ENCODE data around the gene CXCR6.

The CXCR6 gene

DNA sequence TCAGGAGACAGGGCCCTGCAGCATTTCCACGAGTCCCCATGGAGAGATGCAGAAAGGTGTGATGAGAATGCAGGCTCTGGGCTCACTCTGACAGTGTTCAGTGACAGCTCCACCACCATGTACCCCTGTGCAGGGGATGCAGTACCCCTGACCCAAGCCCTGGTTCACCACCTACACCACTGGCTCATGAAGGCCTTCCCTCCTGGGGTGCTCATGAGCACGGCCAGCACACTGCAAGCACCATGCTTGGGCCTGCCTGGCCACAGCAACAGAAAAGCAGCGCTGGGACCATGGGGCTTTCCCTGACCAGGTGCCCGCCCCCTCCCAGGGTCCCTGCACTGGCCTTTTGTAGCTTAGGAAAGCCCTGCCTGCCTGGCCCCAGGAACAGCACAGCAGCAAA is 6.2 kb downstream of the CXCR6 start:
- no peak for DNase-seq

- no peak for DNase-seq
These were observed 6.9 kb downstream of the CXCR6 start for GRCh38 chr3:45950131-45950530.

- no peak for DNase-seq
These were observed 7.7 kb downstream of the CXCR6 start for GRCh38 chr3:45950686-45951600.

DNA sequence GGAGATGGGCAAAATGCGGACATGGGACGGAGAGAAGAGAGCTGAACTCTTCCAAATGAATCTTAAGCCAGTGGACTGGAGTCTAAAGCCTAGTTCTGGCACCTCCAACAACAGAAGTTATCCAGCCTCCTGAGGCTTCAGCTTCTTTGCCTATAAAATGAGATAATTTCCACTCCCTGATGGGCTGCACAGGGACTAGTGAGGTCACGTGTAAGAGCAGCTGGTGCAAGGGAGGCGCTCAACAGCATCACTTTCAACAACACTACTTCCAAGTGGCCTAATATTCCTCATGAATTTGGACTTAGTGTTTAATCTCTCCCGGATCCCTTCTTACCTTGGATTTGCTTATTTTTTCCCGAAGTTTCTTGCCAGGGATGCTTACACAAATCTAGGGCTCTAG is 8.7 kb downstream of the CXCR6 start:
- DNase-seq = peak; percentile 0

- no peak for DNase-seq
These were observed 9.2 kb downstream of the CXCR6 start for GRCh38 chr3:45952456-45952855.

DNA sequence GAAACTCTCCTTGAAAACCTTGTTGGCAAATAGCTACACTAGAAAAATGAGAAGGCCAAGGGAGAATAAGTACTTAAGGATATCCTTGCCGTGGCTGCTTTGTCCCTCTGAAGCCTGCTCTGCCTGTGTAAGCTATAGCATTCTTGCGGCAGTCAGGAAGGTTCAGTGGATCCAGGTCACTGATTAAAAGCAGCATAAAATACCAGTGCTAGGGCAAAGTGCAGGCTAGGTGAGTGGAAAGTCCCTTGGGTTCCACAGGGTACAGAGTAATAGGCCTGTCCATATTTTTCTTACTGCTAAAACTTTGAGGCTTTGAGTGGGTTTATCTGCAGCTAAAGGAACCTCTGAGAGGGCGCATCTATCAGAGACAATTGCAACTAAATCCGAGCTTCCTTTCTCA is 10.3 kb downstream of the CXCR6 start:
- DNase-seq = no peak

- no peak for DNase-seq
These were observed 11.0 kb downstream of the CXCR6 start for GRCh38 chr3:45954306-45954705.

GRCh38 chr3:45955017-45955647 is 11.9 kb downstream of the CXCR6 start:
- no peak for DNase-seq

DNA sequence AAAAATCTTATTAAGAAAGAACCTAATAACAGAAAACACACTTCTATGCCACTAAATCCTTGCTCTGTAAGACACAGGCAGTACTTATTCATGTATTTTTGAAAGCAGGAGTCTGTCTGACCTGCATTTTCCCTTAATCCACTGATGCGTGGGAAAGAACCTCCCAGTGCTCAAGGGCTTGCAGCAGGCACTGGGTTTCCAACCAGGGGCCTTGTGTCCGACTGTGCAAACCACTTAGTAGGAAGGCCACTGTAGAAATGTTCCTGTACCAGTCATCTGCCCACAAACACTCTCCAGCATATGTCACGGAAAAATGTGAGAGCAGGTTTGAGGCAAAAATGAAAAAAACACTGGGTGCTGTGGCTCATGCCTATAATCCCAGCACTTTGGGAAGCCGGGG is 12.4 kb downstream of the CXCR6 start:
- DNase-seq = no peak

- DNase-seq = no peak
These were observed 14.3 kb downstream of the CXCR6 start for GRCh38 chr3:45957586-45957985.

DNA sequence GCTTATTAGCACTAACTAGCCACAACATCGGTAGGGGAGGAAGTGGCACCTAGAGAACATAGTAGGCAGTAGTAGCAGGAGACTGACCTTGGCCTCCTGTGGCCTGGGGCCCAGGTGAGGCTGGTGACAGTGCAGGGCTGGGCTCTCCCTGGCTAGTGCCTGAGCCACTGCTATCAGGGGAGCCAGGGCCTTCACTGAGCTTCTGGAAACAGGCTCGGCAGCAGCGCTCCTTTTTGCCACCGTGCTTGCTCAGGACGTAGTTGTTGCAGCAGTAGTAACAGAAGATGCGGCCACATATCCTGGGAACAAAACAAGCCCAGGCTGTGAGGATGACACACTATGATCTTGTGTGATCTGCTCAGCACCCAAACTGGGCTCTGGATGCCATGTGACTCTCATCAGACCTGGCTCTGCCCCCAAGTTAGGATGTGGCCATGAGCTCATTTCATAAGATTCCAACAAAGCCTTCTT is 15.1 kb downstream of the CXCR6 start:
- DNase-seq = no peak

GRCh38 chr3:45959201-45959600 is 15.9 kb downstream of the CXCR6 start:
- DNase-seq = no peak

- DNase-seq = no peak
These were observed 17.0 kb downstream of the CXCR6 start for GRCh38 chr3:45960289-45960688.

DNA sequence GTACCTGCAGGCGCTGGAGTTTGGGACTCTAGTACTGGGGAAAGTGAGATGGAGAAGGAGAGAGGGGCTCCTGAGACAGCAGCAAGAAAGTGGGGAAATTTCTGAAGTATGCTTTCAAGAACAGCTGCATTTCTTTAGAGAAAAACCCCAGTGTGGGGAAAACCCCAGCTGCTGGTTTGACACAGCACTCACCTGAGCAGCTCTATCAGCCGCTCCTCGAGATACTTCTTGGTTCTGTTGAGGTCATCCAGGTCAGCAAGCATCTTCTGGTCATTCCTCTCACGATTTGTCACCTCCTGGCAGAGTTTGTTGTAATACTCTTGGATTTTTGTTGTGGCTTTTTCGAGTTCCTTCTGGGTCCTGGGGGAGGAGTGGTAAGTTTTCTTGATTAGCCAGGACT is 18.8 kb downstream of the CXCR6 start:
- DNase-seq = no peak

GRCh38 chr3:45964139-45964538 is 20.9 kb downstream of the CXCR6 start:
- DNase-seq = no peak

- no peak for DNase-seq
These were observed 22.0 kb downstream of the CXCR6 start for GRCh38 chr3:45965253-45965652.

DNA sequence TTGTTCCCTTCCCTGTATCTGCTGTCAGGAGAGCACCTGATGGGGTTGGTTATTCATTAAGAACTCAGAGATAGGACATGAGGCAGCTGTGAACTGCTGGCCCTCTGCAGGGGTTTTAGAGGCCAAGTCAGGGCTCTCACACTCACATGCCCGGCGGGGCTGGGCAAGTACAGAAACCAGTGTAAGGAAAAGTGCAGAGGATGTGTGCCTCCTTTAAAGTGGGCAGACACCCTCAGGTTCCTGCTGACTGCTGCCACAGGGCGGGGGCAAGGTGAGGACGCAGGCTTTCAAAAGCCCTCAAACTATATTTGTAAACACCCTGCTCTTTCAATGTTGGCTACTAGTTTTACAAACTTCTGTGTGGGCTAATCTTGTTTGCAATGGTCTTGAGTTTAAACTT is 22.4 kb downstream of the CXCR6 start:
- no peak for DNase-seq

DNA sequence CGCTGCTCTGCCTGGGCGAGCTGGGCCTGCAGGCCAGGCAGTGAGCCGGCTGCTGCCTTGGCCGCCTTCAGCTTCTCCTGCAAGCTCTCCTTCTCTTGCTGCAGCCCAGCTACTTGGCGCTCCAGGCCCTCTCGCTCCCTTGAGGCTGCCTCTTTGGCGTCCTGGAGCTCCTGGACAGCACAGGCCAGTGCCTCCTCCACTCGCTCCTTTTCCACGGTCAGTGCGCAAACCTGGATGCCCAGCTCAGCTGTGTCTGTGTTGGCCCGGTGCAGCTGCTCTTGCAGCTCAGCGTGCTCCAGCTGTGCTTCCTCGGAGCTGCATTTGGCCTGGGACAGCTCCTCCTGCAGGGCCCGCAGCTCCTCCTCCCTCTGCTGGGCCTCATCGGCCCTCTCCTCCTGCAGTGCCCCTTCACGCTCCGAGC is 23.1 kb downstream of the CXCR6 start:
- peak; percentile 58 for DNase-seq

GRCh38 chr3:45966950-45967640 is 23.8 kb downstream of the CXCR6 start:
- peak; percentile 43 for DNase-seq

DNA sequence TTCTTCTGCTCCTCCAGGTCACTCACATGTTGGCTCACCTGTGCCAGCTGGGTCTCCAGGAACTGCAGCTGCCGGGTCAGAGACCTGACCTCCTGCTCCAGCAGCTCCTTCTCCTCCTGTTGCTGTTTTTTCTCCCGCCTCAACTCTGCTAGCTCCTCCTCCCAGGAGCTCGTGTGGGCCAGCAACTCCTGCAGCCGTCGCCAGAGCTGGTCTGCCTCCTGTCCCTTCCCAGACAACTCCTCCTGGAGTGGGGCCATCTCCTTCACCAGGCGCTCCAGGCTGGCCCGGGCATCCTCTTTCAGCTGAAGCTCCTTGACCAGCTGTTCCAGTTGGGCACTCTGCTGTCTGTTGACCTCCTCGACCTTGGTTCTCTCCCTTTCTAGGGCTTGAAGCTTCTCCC is 24.5 kb downstream of the CXCR6 start:
- no peak for DNase-seq

DNA sequence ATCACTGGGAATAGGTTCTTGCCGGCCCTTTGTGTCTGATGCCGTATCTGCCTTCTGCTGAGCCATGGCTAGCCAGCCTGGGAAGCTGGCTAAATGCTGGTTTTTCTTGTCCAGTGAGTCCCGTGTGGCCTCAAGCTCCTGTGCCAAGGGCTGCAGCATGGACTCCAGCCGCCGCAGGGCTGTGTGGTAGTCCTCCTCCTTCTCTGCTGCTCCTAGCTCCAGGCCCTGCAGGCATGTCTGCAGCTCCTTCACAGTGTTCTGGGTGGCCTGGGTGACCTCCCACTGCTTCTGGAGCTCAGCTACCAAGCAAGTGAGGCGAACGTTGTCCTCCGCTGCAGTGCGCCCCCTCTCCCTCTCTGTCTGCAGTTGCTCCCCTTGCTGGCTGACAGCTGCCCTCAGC is 24.9 kb downstream of the CXCR6 start:
- DNase-seq = no peak

DNA sequence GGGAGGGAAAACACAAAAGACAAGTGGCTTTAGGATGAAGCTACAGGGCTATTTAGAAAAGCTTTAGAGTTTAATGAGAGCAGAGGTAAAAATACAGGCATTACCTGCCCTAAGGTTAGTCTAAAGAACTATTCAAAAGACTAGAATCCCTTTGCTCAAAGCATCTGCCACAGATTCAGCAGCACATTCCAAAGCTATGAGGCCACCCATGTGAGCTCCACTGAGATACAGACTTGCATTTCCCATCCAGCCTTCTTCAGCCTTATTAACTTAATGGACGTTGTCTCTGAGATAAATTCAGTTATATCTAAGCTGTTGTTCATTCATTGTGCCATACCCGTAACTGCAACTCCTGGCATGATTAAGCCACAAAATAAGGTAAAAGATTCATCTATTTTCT is 25.4 kb downstream of the CXCR6 start:
- DNase-seq = no peak

DNA sequence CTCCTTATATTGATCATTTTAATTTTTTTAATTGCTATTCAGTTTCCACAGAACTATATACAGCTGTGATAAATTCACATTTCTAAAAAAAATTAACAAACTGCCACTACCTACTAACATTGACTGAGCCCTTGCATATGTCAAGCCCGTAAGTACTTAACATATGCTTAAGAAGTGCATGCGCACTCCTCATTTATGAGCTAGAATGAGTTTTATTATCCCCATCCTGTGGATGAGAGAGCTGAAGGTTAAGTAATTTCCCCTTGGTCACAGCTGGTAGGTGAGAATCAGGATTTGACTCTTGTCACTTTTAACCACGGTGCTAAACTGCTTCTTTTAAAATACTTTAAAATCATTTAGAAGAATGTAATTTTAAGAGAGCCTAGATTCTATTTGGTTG is 25.9 kb downstream of the CXCR6 start:
- no peak for DNase-seq

DNA sequence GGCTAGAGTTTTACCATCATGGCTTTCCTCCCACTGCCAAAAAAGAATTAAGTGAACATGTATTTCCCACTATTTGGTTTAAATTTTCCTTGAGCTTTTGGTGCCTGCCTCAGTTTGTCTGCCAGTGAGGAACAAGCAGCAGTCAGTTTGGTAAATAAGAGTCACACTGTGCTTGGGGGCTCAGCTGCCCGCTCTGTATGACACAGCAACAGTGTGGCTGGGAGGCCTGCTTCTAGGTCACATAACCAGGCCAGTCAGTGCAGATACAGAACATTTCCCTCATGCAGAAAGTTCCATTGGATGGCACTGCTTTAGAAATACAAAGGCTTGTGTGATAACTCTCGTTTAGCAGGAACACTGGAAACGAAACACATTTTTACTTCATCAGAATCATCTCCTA is 26.7 kb downstream of the CXCR6 start:
- DNase-seq = no peak
